HG02642 (cell line): Measurements from ENCODE around the gene IGFBP7.

ENCODE experiments used
- ATAC-seq: cut with Tn5 transposase; IDR thresholded peaks from one replicate; pipeline ENCODE4 v1.9.1; 2021; ENCODE audit warnings: mild to moderate bottlenecking; ENCODE audit not compliant: unreplicated experiment, poor library complexity

IGFBP7 gene

DNA sequence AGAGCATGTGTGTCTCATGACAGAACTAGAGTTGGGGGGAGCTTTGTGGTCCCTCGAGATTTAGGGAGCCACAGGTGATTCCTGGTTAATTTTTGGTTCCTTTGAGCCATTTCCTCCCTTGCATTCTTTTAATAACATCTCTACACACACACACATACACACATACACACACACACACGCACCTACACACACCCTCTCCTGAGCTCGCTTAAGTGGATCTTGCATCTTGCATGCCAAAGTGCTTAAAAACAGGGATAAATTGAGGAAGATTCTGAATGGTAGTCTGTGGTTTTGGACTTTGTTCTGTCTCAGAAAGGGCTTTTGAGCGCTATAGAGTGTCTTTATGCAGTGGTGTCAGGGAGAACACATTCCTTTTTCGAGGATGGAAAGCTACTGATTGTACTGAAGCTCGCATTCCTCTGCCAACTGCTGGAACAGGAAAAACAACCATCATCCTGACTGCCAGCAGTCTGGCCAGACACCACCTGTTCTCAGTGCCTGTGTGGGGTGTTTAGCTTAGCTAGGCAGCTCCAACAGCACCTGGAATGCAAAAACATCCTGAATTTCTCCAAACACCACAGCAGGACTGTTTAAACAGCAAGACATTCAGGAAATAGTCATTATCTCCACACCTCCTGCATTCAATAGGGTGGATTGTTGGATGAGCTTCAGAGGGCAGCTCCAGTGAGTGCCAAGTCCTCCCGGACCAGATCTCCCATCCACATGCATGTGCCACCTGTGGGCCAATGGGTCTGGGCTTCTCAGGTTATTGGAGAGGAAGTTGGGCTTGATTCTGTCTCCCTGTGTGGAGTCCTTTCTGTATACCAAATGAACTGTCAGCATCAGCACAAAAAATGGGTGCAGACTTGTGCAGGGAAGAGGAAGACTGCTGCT lies 21.9 kb upstream of the IGFBP7 start:
- ATAC-seq: no peak

DNA sequence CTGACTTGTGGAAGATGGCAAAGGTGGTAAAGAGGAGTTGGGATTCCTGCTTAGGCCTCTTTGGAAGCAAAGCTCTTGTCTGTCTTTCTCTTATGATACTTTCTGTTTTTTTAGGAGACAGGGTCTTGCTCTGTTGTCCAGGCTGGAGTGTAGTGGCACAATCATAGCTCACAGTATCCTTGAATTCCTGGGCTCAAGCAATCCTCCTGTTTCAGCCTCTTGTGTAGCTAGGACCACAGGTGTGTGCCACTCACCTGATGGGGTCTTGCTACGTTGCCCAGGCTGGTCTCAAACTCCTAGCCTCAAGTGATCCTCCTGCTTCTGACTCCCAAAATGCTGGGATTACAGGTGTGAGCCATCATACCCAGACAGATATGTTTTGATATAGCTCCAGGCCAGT lies 19.3 kb upstream of the IGFBP7 start:
- ATAC-seq: no peak

DNA sequence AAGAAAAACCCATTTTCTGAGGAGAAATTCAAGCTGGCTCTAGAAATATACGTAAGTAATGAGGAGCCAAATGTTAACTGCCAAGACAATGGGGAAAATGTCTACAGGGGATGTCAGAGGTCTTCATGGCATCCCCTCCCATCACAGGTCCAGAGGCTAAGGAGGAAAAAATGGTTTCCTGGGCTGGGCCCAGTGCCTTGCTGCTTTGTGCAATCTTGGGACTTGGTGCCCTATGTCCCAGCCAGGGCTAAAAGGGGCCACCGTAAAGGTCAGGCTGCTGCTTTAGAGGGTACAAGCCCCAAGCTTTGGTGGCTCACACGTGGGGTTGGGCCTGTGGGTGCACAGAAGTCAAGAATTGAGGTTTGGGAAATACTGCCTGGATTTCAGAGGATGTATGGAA lies 17.2 kb upstream of the IGFBP7 start:
- no peak for ATAC-seq

DNA sequence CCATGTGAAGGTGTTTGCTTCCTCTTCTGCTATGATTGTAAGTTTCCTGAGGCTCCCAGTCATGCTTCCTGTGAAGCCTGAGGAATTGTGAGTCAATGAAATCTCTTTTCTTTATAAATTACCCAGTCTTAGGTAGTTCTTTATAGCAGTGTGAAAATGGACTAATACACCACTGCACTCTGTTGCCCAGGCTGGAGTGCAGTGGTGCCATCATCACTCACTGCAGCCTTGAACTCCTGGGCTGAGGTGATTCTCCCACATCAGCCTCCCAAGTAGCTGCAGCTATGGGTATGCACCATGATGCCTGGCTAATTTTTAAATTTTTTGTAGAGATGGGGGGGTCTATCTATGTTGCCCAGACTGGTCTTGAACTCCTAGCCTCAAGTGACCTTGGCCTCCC lies 15.8 kb upstream of the IGFBP7 start:
- ATAC-seq: no peak

DNA sequence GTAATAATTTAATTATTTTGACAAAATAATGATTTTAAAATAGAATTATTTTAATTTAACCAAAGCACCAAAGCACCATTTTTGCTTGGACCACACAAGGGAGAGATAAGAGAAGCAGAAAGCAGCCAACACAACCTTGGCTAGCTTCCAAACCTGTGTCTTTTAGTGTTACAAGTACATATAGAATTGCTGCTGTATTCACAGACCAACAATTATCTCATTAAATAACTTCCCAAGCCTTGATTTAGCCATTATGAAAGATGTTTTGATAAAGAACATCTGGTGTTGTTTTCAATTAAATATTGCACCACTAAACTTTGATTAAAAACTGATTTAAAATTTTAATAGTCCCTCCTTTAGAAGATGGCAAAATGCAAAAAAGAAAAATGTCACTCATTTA lies 14.0 kb upstream of the IGFBP7 start:
- no peak for ATAC-seq

DNA sequence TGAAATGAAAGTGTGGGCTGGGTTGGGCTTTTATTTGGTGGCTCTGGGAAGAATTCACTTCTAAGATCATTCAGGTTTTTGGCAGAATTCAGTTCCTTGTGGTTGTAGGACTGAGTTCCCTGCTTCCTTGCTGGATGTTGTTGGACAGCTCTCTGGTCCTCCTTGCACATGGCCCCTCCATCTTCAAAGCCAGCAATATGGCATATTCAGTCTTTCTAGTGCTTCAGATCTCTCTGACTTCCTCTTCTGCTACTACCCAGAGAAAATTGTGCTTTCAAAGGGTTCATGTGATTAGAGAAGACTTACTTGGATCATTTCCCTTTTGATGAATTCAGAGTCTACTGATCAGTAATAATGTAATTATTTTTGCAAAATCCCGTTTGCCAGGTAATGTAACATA lies 12.8 kb upstream of the IGFBP7 start:
- no peak for ATAC-seq

DNA sequence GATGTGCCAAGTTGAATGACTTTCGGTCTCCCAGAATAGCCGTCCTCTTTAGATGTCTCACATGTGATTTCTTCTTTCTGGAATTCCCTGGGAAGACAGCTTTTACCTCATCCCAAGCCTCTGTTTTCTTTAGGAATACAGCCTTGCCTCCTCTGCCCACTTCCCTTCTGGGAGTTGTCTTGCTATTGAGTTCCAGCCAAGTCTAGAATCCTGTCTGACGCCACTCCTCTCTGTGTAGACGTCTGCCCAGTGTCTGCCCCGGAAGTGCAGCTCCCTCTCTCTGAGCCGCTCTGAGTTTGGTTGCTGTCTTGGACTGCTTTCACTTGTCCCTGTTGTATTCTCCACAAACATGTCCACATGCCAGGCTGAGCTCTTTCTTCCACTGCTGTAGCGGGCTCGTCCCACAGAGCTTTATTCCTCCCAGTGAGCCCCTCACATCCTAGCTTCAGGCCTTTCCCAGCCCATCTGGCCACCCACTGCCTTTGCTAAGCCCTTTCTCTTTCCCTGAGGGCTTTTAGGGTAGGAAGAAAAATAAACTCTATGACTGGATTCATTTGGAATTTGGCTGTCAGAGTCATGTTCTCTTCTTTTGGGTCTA lies 9.0 kb upstream of the IGFBP7 start:
- no peak for ATAC-seq

DNA sequence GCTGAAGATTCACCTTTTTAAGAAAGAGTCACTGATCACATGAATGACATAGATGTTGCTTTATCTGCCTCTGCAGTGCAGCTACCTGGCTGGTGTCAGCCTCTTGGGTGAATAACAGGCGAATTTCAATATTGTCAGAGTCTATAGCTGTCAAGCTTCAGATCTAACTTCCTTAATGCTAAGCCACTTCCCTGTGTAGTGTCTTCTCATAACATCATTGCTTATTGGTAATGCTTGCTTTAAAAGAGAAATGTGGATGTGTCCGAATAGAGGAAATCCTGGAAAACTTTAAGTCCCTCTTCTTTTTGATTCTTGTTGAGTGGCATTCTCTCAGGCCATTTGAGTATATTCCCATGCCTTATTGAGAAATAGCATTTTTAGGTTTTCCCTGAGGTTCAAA lies 7.3 kb upstream of the IGFBP7 start:
- no peak for ATAC-seq

DNA sequence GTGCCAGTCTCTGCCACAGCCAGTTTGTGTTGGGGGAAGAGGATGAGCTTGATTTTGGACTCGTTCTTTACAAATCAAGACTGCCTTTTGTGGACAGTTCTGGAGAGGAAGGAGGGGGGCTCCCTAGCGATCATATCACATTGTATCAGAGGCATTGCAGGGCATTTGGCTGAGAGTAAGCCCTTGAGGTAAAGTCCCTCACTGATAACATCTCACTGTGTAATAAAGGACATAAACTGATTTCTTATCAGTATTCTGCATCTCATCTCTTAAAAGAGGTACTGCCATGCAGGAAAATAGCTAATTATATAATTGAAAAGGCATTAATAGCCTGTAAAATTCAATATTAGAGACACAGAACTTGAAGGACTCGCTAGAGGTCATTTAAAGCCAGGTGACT lies 6.1 kb upstream of the IGFBP7 start:
- ATAC-seq: no peak

DNA sequence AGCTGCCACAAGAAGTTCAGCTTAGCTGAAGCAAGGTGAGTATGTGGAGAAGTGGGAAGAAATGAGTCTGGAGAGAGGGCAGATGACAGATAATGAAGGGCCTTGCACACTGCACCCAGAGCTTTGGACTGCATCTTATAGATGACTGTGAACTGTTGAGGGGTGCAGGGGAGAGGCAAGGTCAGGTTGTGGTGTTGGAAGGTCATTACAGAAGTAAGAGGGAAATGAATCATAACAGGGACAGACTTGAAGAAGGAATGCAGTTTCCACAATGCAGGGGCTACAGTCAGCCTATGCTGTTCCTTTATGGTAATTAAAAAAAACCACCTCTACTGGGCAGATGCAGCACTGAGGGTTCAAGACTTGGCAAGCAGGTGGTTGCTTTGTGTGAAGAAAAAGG lies 4.8 kb upstream of the IGFBP7 start:
- no peak for ATAC-seq

DNA sequence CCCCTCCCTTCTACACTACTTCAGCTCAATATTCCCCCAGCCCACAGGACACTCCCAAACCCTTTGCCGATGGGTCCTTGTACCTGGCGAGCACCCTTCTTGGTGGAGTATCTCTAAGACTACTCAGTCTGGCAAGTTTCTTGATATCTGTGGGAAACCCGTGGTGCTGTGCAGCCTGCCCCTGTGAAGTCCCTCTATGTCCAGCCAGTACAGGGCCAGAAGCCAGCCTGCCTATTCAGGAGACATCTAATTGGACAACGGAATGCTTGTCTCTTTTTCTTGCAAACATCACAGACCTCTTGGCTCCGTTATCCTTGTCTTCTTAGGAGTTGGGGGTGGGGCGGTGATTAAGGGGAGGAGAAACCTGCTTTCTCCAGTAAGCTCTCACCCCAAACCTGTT lies 3.7 kb upstream of the IGFBP7 start:
- ATAC-seq: no peak

DNA sequence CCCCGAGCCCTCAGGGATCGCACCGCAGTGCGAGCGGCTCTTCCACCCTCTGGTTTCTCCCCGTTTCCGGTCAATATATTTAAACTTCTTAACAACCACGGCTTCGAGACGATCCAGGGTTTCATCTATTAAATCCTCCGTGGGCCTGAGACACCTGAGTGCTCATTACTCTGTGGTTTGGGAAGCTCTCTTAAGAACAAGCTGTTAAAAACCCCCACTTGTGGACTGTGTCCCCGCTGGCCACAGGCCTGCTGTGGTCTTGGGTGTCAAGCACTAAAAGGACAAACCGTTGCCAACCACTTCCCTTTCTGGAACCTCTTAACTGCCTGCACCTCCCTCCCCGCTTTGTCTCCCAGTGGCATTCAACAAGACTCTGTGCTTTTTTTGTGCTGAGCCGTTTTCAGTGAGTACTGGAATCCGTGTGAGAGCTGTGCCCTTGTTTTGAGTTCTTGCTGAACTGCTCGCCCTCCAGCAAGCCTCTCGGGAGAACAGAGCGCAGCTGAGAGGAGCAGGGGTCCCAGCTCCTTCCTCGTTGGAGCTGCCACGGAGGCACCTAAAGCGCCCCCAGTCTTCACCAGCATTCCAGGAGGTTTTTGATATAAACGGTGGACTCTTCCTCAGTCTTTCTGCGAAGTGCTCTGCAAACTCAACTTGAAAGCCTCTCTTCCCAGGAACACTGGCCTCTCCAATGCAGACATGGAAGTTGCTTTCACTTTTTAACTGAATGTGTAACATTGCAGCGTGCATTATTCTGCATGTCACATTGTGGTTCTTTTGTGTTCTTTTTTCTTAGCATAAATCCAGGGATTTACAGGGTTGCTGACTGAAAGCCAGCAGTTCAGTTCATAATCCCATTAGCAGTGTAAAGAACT lies 691 bp upstream of the IGFBP7 start:
- ATAC-seq: peak; percentile 50

DNA sequence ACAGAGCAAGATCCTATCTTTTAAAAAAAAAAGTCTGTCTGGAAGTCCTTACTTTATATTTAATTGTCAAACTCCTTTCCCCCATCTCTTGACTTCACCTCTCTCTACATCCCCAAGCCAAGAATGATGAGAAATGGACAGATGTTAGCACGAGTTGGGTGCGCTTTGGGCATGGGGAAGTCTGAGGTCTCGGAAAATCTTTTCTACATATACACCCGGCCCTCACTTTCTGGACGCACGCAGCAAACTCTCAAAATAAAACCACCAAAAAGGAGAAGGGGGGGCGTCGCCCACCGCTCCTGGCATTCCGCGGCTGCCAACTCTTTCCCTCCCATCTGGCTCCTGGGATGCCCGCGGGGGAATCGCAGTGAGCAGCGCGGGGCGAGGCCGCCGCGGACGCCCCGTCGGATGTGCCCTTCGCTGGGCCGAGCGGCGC lies 756 bp downstream of the IGFBP7 start:
- ATAC-seq: no peak

DNA sequence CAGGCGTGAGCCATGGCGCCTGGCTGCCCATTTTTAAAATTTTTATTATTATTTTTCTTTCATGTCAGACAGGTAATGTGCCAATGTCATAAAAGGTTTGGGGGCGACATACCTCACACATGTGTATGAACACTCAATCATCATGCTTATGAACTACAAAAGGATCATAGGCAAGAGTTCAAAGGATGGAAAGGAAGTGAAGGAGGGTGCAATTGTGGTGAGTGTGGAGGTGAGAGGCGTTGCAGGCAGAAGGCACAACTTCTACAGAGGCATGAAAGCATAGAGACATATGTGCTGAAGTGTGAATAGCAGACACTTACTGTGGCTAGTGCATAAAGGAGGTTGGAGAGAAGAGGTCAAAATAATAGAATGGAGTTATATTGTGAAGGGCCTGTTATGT lies 4.0 kb downstream of the IGFBP7 start:
- no peak for ATAC-seq

DNA sequence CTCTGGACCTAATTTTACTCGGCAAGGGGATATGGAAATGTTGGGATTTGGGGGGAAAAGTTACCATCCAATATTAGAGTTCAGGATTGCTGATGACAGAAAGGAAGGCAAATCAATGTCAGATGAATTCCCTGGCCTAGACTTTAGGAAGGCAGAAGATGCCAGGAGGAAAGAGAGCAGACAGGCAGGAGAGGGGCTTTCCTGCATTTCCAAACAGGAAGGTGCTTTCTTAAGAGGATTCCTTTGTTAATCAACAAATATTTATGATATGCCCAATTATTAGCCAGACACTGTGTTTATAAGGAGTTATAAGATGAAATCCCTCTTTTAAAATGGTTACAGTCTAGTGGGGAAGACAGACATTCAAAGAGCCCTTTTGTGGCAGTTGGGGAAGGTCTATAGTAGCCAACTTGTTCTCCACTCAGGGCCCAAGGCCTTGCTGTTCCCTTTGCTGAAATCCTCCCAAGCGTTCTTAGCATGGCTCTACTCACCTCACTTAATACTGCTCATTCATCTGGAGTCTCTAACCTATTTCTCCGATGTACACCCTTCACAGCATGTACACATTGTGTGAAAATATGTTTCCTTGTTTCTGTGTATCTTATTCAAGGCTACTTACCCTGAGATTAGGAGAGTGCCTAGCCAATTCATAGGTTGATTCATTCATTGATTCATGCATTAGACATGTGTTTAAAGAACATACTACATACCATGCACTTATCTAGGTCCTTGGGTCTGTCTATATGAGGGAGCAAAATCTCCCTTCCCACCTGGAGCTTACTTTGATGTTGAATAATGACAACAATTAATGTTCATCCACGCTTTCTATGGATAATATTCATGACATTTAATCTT lies 5.3 kb downstream of the IGFBP7 start:
- ATAC-seq: no peak

DNA sequence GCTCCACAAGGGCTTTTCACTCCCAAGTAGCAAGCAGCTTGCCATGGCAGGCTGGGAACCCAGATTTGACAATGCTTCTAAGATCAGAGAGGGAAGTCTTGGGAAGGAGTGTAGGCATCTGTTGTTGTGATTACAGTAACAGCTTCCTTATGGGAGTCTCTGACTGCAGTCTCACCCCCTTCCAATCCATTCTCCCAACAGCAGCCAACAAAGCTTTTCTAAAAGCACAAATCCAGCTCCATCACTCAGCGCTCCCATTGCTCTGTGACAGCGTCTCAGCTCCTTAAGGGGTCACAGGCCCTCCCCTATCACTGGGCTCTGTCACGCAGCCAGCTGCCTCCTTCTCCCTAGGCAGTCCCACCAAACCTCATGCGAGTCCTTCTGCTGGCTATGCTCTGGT lies 7.1 kb downstream of the IGFBP7 start:
- ATAC-seq: no peak

DNA sequence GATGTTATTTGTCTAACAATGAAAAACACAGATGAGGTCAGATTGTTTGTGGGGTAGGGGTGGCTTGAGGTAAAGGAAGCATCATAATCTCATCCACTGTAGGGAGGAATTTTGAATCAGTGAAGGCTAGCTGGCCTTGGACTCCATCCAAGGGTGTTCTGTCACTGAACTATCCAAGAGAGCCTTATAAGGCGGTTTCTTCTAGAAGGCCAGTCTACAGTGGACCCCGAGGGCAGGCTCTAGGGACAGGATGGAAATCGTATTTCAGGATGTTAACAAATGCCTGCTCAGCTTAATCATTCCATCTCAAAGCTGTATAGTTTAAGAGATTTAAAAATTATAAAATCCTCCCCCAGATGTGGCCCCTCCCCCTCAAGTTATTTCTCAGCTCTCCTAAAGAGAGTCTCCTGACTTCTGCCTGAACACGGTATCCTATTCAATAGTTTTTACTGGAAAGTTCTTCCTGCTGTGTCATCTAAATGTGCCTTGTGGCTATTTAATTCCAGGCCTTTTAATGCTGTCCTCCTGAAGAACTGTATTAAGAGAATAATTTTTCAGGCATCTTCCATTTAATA lies 8.0 kb downstream of the IGFBP7 start:
- ATAC-seq: no peak

DNA sequence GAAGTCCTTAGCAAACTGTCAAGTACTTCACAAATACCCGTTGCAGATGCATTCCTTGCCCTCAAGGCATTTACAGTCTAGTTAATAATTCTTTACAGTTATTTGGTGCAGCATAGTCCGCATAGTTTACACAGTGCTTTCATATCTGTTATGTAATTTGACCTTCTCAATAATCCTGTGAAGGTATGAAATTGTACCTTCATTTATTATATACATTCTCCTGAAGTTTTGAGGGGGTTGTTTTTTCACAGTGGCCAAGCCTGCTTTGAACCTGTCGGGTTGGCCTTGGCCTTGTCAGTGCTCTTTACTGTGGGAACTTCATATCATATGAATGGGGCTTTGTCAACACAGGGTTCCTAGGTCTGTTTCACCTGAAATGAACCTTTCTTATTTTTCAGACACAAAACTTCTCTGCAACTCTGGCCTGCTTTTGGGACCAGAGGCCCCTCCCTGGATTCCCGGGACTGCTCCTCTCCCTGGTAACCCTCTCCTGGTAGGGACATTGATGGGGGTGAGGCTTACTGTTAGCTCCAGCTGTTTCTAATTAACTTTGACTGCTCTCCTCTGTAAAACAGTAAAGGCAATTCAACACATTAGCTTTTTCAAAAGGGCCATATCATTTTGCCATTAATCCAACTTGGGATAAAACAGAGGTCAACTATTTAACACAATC lies 9.1 kb downstream of the IGFBP7 start:
- no peak for ATAC-seq

DNA sequence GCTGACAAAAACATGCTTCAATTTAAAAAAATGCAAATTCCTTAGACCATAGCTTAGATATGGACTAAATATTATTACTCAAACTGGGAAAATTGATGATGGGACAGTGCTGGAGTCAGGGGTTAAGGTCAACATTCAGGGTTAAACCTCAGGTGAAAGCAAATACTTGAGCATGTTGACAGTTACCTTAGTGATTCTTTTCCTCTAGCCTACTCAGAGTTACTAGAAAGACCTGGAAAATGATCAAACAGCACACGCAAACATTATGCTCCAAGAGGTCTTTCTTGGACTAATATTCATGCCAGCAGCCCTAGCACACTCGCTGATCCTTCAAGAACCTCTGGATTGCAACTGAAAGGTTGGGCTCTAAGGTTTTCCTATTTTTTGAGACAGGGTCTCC lies 10.8 kb downstream of the IGFBP7 start:
- no peak for ATAC-seq
